HG03520 (cell line): ENCODE data around the gene ATAD3A.
"Not testable (repeated sequence)": the region's sequence is repeated elsewhere in the genome, so short reads cannot be mapped to it uniquely, and the experiment has no call there.

Experiments
- ATAC-seq: cut with Tn5 transposase; IDR thresholded peaks from one replicate; pipeline ENCODE4 v1.9.1; 2021; ENCODE audit warnings: mild to moderate bottlenecking, moderate library complexity; ENCODE audit not compliant: unreplicated experiment

Gene ATAD3A

GRCh38 chr1:1522536-1522935 lies 10.6 kb downstream of the ATAD3A start:
- not testable (repeated sequence) for ATAC-seq

- ATAC-seq: not testable (repeated sequence)
Observed at GRCh38 chr1:1523226-1523625, 11.3 kb downstream of the ATAD3A start.

GRCh38 chr1:1523651-1524050 lies 11.7 kb downstream of the ATAD3A start:
- ATAC-seq: not testable (repeated sequence)

GRCh38 chr1:1524750-1525383 lies 12.9 kb downstream of the ATAD3A start:
- ATAC-seq: not testable (repeated sequence)

GRCh38 chr1:1526476-1526875 lies 14.5 kb downstream of the ATAD3A start:
- not testable (repeated sequence) for ATAC-seq

GRCh38 chr1:1527092-1527816 lies 15.3 kb downstream of the ATAD3A start:
- ATAC-seq: no peak

GRCh38 chr1:1528301-1529267 lies 16.6 kb downstream of the ATAD3A start:
- ATAC-seq: no peak

GRCh38 chr1:1529321-1529720 lies 17.4 kb downstream of the ATAD3A start:
- no peak for ATAC-seq

GRCh38 chr1:1529936-1530335 lies 18.0 kb downstream of the ATAD3A start:
- no peak for ATAC-seq

GRCh38 chr1:1531947-1532346 lies 20.0 kb downstream of the ATAD3A start:
- ATAC-seq: no peak

- ATAC-seq: not testable (repeated sequence)
Observed at GRCh38 chr1:1533176-1533893, 21.4 kb downstream of the ATAD3A start.

GRCh38 chr1:1533894-1534291 lies 21.9 kb downstream of the ATAD3A start:
- not testable (repeated sequence) for ATAC-seq

- no peak for ATAC-seq
Observed at GRCh38 chr1:1534401-1535154, 22.6 kb downstream of the ATAD3A start.

GRCh38 chr1:1535201-1536018 lies 23.4 kb downstream of the ATAD3A start:
- no peak for ATAC-seq

- no peak for ATAC-seq
Observed at GRCh38 chr1:1536019-1536937, 24.3 kb downstream of the ATAD3A start.

- ATAC-seq: no peak
Observed at GRCh38 chr1:1536938-1537546, 25.1 kb downstream of the ATAD3A start.

GRCh38 chr1:1537626-1538250 lies 25.8 kb downstream of the ATAD3A start:
- ATAC-seq: no peak
